T-helper 1 cell treated with Interleukin-12 subunit alpha and Interleukin-12 subunit beta and Interleukin-4 antibody, amounts not matched to agents 30 ng/mL and 1 ng/mL, for 36 hours (primary cell): ENCODE measurements around the gene RCVRN. TPM values are rescaled to one million over a fixed set of nuclear protein-coding genes. Genes with fewer than 3 reads are reported as not detected.

Source experiments
- intact Hi-C: fragments of 100-400 bp; cut with micrococcal nuclease; formaldehyde crosslinking; loops from one replicate; pipeline ENCODE4 v1.15.1; 2024
- total RNA-seq: library from RNA; stranded (reverse); gene quantifications from 2 replicates; pipeline ENCODE4 v1.2.3, GENCODE V29; 2022

Gene RCVRN
- not detected in 2 replicates for total RNA-seq

- intact Hi-C loops = no loop called here
These were observed at the start of gene RCVRN for GRCh38 chr17:9905078-9905415. RCVRN (minus strand) TSS chr17:9905271; CDS start chr17:9905180, 91 bp downstream.

DNA sequence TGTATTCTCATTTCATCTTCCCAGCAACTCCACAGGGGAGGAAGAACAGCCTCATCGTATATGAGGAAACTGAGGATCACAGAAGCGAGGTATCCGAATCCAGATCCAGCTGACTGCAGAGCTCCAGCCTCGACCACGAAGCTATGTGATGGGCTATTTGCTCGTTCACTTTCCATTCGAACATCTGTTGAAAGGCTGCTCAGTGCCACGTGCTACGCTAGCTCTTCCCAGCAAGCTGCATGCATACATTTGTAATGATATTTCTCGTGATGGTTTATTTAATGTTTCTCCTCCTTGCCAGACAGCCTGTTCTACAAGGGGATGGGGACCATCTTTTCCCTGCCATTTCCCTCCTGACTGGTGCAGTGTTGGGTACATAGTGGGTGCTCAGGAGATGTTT is 48.4 kb upstream of the RCVRN start:
- intact Hi-C loops = no loop called here

GRCh38 chr17:9951803-9952202 is 46.7 kb upstream of the RCVRN start:
- intact Hi-C loops = no loop called here

DNA sequence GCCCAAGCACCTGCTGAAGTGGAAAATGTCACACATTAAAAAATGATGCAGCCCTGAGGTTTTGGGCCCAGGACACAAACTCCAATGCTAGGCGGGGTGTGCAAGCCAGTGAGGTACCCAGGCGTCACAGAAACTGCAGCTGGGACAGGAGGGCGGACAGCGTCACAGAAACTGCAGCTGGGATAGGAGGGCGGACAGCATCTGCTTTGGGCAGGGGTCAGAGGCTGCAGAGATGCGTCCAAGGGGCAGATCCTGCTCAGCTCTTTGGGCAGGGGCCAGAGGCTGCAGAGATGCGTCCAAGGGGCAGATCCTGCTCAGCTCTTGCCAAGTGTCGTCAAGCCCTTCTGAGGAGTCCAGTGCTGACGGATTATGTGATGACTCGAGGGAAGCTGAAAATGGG is 43.9 kb upstream of the RCVRN start:
- intact Hi-C loops = no loop called here

DNA sequence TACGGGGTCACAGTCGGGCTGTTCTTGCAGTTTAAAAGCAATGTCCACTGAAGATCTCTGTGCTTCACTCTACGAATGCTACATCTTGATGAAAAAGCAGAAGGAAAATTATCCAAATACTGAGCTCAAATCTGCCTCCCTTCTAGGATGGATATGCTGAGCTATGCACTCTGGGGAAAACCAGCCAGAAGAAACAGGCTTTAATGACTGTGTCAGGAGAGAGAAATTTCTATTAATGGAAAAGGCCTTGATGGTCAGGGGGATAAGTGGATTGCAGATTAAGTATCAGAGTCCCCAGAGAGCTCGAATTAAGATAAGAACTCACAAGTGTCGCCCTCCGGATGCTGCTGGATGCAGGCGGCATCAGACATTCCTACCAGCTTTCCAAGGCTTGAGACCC is 39.6 kb upstream of the RCVRN start:
- intact Hi-C loops = no loop called here

- intact Hi-C loops = no loop called here
These were observed 38.3 kb upstream of the RCVRN start for GRCh38 chr17:9943343-9943742.

DNA sequence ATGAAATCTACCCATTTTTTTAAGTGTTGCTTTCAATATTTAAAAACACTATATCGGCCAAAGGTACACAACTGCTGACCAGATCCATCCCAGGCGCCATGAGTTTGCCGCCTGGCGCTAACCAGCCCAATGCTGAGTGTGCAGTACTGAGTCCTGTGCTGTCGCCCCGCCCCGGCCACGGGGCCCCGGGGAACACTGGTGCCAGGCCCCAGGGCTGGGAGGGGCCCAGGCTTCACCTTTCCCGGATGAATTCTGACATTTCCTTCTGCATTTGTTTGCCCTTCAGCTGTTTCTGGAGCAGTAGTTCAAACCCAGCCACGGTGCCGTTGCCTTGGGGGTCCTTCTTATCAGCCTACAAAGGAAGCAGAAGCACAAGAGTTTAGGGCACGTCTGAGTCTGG is 37.8 kb upstream of the RCVRN start:
- intact Hi-C loops = no loop called here

GRCh38 chr17:9941305-9941704 is 36.2 kb upstream of the RCVRN start:
- intact Hi-C loops = no loop called here

GRCh38 chr17:9940841-9941240 is 35.8 kb upstream of the RCVRN start:
- intact Hi-C loops = no loop called here

GRCh38 chr17:9938764-9939163 is 33.7 kb upstream of the RCVRN start:
- intact Hi-C loops = no loop called here

GRCh38 chr17:9937901-9938300 is 32.8 kb upstream of the RCVRN start:
- intact Hi-C loops = no loop called here

DNA sequence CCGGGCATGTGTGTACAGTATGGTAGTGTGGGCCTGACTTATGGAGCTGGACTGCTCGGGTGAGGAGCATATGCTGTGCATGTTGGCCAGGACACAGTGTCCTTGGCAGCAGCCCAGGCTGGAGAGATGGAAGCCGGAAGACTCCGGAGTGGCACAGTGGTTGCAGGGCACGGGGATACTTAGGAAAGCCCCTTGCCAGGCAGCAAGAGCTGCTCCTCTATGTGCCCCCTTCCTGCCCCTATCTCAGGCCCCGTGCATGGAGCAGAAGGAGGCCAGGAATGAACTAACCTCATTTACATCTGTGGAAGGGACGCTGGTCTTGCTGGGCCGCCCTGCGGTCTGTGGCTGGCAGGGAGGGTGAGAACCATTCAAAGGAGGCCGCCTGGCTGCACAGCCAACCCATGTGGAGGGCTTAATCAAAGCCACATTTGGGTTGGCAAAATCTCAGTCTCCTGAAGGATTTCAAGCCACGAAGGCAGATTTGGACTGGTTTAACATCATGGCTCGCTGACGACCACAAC is 32.2 kb upstream of the RCVRN start:
- intact Hi-C loops = no loop called here

GRCh38 chr17:9936095-9936494 is 31.0 kb upstream of the RCVRN start:
- intact Hi-C loops = no loop called here

- intact Hi-C loops = no loop called here
These were observed 30.3 kb upstream of the RCVRN start for GRCh38 chr17:9935408-9935807.

GRCh38 chr17:9934331-9934730 is 29.3 kb upstream of the RCVRN start:
- intact Hi-C loops = no loop called here

- intact Hi-C loops = no loop called here
These were observed 27.4 kb upstream of the RCVRN start for GRCh38 chr17:9932491-9932890.

- intact Hi-C loops = no loop called here
These were observed 26.2 kb upstream of the RCVRN start for GRCh38 chr17:9931144-9931741.

- intact Hi-C loops = no loop called here
These were observed 24.8 kb upstream of the RCVRN start for GRCh38 chr17:9929871-9930270.

DNA sequence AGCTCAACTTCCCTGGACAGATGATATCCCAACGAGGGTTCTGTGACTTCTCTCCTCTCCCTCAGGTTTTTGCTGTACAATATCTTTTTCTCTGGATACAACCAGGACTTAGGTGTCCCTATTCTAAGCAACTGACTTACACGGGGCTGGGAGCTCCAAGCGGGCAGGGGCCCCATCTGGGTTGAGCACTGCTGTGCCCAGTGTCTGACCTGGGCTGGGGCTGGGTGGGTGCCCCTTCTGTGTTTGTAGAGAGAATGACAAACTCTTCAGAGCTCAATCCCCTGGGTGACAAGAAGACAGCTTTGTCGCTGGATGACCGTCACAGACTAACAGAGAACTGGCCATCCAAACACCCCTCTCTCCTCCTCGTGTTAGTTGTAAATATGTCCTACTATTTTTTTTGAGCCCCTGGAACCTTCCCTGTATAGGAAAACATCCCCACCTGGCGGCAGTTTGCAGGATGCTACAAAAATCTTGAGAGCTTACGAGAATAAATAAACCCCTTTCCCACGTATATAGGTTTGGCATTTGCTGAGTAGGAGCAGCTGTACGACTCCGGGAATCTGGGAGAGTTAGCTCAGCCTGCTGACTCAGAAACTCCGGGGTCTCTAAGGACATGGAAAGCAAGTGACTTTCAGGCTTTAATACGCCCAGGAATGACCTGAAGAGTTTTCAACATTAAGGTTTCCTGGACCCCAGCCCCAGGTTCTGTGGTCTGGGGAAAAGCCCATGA is 23.7 kb upstream of the RCVRN start:
- intact Hi-C loops = no loop called here

DNA sequence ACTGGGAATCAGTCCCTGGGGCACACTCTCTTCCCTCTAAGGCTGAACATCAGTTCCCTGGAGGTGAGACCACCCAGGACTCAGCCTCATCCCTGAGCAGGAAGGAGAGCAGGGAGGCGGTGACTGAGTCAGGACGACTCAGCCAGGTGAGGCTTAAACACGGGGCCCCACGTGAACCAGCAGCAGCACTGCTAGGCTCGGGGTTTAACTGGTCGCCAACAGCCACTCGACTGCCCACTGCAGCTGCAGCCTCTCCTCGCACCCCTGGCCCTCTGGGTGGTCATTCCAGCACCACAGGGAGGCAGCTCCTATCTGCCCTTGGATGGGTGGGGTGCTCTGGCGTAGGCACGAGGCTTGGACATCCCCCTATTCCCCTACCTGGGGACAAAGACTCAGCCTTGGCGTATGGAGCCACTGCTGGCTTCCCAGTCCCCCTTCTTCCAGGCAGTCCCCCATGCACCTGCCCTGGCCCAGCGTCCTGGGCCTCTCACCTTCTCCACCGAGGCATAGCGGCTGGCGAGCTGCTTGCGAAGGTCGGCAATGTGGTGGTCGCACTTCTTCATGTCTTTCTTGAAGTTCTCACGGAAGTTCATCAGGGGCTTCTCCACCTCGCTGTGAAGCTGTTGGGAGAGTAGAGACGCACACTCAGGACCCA is 21.2 kb upstream of the RCVRN start:
- intact Hi-C loops = no loop called here

DNA sequence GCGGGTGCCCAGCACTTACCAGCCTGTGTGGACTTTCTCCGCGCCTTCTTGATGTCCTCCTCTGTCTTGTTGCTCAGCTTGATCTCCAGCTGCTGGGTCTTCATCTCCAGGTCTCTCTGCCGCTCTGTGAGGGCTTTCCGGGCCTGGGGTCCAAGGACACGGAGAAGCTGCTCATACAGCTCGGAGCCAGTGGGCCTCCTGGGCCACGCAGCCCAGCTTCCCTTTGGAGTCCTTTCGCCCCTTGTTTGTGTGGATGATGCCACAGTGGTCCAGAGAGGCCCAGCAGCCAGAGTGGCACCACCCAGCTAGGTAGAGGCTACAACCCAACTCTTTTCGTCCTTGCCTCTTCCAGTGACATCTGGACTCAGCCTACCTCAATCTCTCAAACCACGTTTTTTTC is 20.4 kb upstream of the RCVRN start:
- intact Hi-C loops = no loop called here

DNA sequence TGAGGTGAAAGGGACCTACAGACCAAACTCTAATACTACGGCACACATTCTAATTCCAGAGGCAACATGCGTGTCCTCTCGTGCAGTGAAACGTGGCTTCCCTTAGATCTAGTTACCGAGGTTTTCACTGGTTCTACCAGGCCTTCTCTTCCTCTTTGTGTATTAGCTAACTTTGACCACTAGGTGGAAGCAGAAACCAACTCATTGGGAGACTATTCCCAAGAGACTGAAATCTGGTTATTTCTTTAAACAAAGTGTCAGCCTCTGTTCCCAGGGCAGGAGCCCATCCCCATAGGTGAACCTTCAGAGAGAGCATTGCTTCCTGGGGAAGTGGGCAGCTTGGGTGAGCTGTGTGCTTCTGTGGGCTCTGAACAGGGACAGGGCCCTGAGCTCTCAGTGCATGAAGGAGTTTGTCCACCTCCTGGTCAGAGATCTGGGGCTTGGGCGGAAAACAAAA is 19.7 kb upstream of the RCVRN start:
- intact Hi-C loops = loop anchor here (1.0 kb wide), 3 partner anchors 35 to 694 kb away; no protein-coding TSS in a partner anchor
